ENCODE measurements around the gene PRR19.

Gene PRR19

GRCh38 chr19:42287017-42287826 lies 14.7 kb upstream of the PRR19 start:
- FAIRE-seq (no peak), DNase-seq (ENCODE audit: insufficient read length) (no peak)
- TF ChIP-seq POLR2AphosphoS5 (IDR thresholded peaks at IDR 0.05; ENCODE audit: low read depth, low read length) (no peak), TAF1 (IDR thresholded peaks at IDR 0.05; ENCODE audit: borderline replicate concordance, low read depth, low read length) (no peak), POLR2A (IDR thresholded peaks at IDR 0.05; ENCODE audit: low read depth, low read length) (no peak)

GRCh38 chr19:42287827-42288107 lies 14.2 kb upstream of the PRR19 start:
- no peak for DNase-seq (ENCODE audit: insufficient read length)
- FAIRE-seq, result no peak
- TF ChIP-seq POLR2AphosphoS5 (IDR thresholded peaks at IDR 0.05; ENCODE audit: low read depth, low read length) (no peak), POLR2A (IDR thresholded peaks at IDR 0.05; ENCODE audit: low read depth, low read length) (no peak), TAF1 (IDR thresholded peaks at IDR 0.05; ENCODE audit: borderline replicate concordance, low read depth, low read length) (no peak)

GRCh38 chr19:42288387-42288786 lies 13.5 kb upstream of the PRR19 start:
- TF ChIP-seq POLR2AphosphoS5 (IDR thresholded peaks at IDR 0.05; ENCODE audit: low read depth, low read length) (no peak), POLR2A (IDR thresholded peaks at IDR 0.05; ENCODE audit: low read depth, low read length) (no peak), TAF1 (IDR thresholded peaks at IDR 0.05; ENCODE audit: borderline replicate concordance, low read depth, low read length) (no peak)
- no peak for DNase-seq (ENCODE audit: insufficient read length)

GRCh38 chr19:42288881-42289555 lies 12.9 kb upstream of the PRR19 start:
- DNase-seq (ENCODE audit: insufficient read length) (no peak), FAIRE-seq (no peak)
- TF ChIP-seq POLR2AphosphoS5 (IDR thresholded peaks at IDR 0.05; ENCODE audit: low read depth, low read length) (no peak), TAF1 (IDR thresholded peaks at IDR 0.05; ENCODE audit: borderline replicate concordance, low read depth, low read length) (no peak), POLR2A (IDR thresholded peaks at IDR 0.05; ENCODE audit: low read depth, low read length) (no peak)

More at GRCh38 chr19:42288387-42288786, 13.5 kb upstream of the PRR19 start:
- no peak for FAIRE-seq

- DNase-seq (ENCODE audit: insufficient read length) (no peak), FAIRE-seq (no peak)
- TF ChIP-seq POLR2AphosphoS5 (IDR thresholded peaks at IDR 0.05; ENCODE audit: low read depth, low read length) (no peak), POLR2A (IDR thresholded peaks at IDR 0.05; ENCODE audit: low read depth, low read length) (no peak), TAF1 (IDR thresholded peaks at IDR 0.05; ENCODE audit: borderline replicate concordance, low read depth, low read length) (no peak)
Measured at GRCh38 chr19:42289556-42290041, 12.3 kb upstream of the PRR19 start.

- TF ChIP-seq POLR2A (IDR thresholded peaks at IDR 0.05; ENCODE audit: low read depth, low read length) (no peak), POLR2AphosphoS5 (IDR thresholded peaks at IDR 0.05; ENCODE audit: low read depth, low read length) (no peak), TAF1 (IDR thresholded peaks at IDR 0.05; ENCODE audit: borderline replicate concordance, low read depth, low read length) (no peak)
- no peak for FAIRE-seq
- no peak for DNase-seq (ENCODE audit: insufficient read length)
Measured at GRCh38 chr19:42290136-42290522, 11.8 kb upstream of the PRR19 start.

GRCh38 chr19:42290523-42291434 lies 11.2 kb upstream of the PRR19 start:
- DNase-seq (ENCODE audit: insufficient read length) (peak; percentile 72), FAIRE-seq (peak; percentile 44)
- TF ChIP-seq POLR2A (IDR thresholded peaks at IDR 0.05; ENCODE audit: low read depth, low read length) (no peak), POLR2AphosphoS5 (IDR thresholded peaks at IDR 0.05; ENCODE audit: low read depth, low read length) (no peak)

- FAIRE-seq (no peak), DNase-seq (ENCODE audit: insufficient read length) (no peak)
- TF ChIP-seq POLR2A (IDR thresholded peaks at IDR 0.05; ENCODE audit: low read depth, low read length), result no peak
- no peak for TF ChIP-seq POLR2AphosphoS5 (IDR thresholded peaks at IDR 0.05; ENCODE audit: low read depth, low read length)
- no peak for TF ChIP-seq TAF1 (IDR thresholded peaks at IDR 0.05; ENCODE audit: borderline replicate concordance, low read depth, low read length)
Measured at GRCh38 chr19:42291435-42291810, 10.5 kb upstream of the PRR19 start.

GRCh38 chr19:42292042-42292960 lies 9.6 kb upstream of the PRR19 start:
- no peak for DNase-seq (ENCODE audit: insufficient read length)
- no peak for TF ChIP-seq TAF1 (IDR thresholded peaks at IDR 0.05; ENCODE audit: borderline replicate concordance, low read depth, low read length)
- TF ChIP-seq POLR2AphosphoS5 (IDR thresholded peaks at IDR 0.05; ENCODE audit: low read depth, low read length), result no peak
- no peak for TF ChIP-seq POLR2A (IDR thresholded peaks at IDR 0.05; ENCODE audit: low read depth, low read length)
- no peak for FAIRE-seq

- TF ChIP-seq POLR2A (IDR thresholded peaks at IDR 0.05; ENCODE audit: low read depth, low read length) (no peak), POLR2AphosphoS5 (IDR thresholded peaks at IDR 0.05; ENCODE audit: low read depth, low read length) (no peak), TAF1 (IDR thresholded peaks at IDR 0.05; ENCODE audit: borderline replicate concordance, low read depth, low read length) (no peak)
- DNase-seq (ENCODE audit: insufficient read length), result no peak
- FAIRE-seq, result no peak
Measured at GRCh38 chr19:42292963-42293362, 9.0 kb upstream of the PRR19 start.

Measured in GM12892 (cell line).